Keratinocyte (primary cell): ENCODE results near the gene C1orf52.

Source experiments
- EZH2 ChIP-seq: IDR thresholded peaks from one replicate; pipeline ENCODE4 v1.6.1; 2012; ENCODE audit warnings: inconsistent platforms, mild to moderate bottlenecking, low read length, moderate library complexity
- TF ChIP-seq, protein P1 (sequence below), 3 experiments: IDR thresholded peaks in 1 of 3; conservative IDR thresholded peaks in 1 of 3; optimal IDR thresholded peaks in 1 of 3; 2 replicates in 2 of 3; 3 replicates in 1 of 3; pipeline versions ENCODE3 to v1.5.1; 2011; ENCODE audit warnings: low read length in 3 of 3, mild to moderate bottlenecking in 3 of 3, moderate library complexity in 2 of 3, control low read depth in 1 of 3, inconsistent platforms in 1 of 3; ENCODE audit not compliant: insufficient read depth in 2 of 3; ENCODE audit errors: extremely low read depth in 1 of 3

DNA sequence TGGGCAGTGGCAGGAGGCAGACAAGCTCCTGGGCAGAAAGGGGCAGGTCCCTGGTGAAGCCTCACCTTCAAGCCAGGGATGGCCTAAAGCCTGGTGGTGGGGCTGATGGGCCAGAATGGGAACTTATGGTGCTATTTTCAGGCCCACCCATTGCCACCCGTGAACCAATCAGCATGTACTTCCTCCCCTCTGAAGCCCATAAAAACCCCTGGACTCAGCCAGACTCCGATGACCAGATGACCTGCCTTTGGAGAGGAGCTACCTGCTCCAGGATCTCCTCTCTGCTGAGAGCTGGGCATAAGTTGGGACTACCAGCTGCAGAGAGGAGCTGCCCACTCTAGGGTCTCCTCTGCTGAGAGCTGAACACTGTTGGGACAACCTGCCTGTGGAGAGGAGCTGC is 24.7 kb upstream of the C1orf52 start:
- TF ChIP-seq, protein P1, sequence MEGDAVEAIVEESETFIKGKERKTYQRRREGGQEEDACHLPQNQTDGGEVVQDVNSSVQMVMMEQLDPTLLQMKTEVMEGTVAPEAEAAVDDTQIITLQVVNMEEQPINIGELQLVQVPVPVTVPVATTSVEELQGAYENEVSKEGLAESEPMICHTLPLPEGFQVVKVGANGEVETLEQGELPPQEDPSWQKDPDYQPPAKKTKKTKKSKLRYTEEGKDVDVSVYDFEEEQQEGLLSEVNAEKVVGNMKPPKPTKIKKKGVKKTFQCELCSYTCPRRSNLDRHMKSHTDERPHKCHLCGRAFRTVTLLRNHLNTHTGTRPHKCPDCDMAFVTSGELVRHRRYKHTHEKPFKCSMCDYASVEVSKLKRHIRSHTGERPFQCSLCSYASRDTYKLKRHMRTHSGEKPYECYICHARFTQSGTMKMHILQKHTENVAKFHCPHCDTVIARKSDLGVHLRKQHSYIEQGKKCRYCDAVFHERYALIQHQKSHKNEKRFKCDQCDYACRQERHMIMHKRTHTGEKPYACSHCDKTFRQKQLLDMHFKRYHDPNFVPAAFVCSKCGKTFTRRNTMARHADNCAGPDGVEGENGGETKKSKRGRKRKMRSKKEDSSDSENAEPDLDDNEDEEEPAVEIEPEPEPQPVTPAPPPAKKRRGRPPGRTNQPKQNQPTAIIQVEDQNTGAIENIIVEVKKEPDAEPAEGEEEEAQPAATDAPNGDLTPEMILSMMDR (optimal IDR thresholded peaks at IDR 0.05 in 1 of 3, IDR thresholded peaks at IDR 0.05 in 1 of 3, conservative IDR thresholded peaks at IDR 0.05 in 1 of 3; ENCODE audit: extremely low read depth in 1 of 3, insufficient read depth in 2 of 3, low read length in 3 of 3): no peak
- no peak for TF ChIP-seq EZH2
